Left renal pelvis (tissue), 4 donors: ENCODE data around the gene PCOLCE2. TPM values are rescaled to one million over a fixed set of nuclear protein-coding genes. Genes with fewer than 3 reads are reported as not detected.
A peak's percentile ranks its signal among the peaks of the same experiment; 100 is the strongest.

ENCODE experiments used
- DNase-seq, 4 donors: peaks; one replicate each; pipeline ENCODE4 v3.0.0-alpha.2; 2013; ENCODE audit warnings: low read depth in 4 of 4, low spot score in 3 of 4
- polyA plus RNA-seq, 4 donors: library from polyadenylated mRNA; unstranded; fragments of 120-200 nt; gene quantifications; one replicate each; pipeline ENCODE4 v1.2.1, GENCODE V29; 2013; ENCODE audit not compliant: insufficient read length in 4 of 4

PCOLCE2 gene
- polyA plus RNA-seq, 4 donors = 3.6 to 68.7 (median 8.5) TPM

GRCh38 chr3:142866841-142867631 is 21.8 kb downstream of the PCOLCE2 start:
- peak in 1 of 4 donors; percentile 24 for DNase-seq

GRCh38 chr3:142863930-142864920 is 24.7 kb downstream of the PCOLCE2 start:
- no peak for DNase-seq

DNA sequence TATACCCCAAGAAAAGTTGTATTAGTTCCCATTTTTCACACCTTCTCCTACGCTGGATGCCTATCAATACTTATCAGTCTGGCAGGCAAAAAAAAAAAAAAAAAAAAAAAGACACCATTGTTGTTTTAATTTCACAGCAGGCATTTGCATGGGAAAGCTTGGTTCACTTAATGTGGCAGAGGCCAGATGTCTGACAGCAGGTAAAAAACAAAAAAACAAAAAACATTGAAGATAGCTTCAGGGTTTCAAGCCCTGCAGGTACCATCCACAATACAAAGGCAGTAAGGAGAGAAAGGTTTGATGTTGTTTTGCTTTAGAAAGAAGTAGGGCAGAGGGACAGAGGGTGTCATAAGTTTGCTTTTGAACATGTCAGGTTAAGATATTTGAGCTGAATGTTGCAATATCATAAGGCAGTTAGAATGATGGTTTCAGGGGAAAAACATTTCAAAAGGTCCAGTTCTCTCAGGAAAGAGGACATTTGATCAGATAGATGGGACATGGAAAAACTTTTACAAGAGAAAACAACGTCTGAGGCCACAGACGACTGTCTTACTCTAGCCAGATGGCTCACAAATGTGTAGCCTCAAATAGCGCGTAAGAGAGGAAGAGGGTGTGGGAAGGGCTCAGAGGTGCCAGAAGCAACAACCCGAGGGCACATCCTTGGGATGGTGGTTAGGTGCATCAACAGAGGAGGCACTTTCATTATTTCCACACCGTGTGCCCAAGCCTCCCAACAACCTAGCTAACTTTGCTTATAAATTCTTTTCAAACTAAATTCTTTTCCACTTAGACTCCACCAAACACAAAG is 25.7 kb downstream of the PCOLCE2 start:
- no peak for DNase-seq

DNA sequence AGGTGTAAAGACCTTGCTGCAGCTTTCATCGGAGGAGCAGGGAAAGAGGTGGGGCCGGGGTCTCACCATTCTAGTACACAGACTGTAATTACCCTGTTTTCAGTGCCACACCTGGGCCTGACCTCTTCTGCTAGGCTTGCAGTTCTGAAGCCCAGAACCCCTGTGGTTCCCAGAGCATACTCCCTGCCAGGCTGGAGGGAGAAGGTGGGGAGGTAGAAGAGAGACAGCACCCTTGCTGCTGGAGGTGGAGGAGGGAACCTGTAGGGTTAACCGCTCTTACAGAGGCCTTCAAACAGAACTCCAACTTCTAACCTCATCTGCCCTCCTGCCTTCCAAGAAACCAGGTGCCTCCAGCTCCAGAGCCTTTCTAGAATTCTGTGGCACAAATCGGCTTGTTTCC is 27.0 kb downstream of the PCOLCE2 start:
- DNase-seq = no peak

- no peak for DNase-seq
Observed at GRCh38 chr3:142858043-142858442, 30.8 kb downstream of the PCOLCE2 start.

DNA sequence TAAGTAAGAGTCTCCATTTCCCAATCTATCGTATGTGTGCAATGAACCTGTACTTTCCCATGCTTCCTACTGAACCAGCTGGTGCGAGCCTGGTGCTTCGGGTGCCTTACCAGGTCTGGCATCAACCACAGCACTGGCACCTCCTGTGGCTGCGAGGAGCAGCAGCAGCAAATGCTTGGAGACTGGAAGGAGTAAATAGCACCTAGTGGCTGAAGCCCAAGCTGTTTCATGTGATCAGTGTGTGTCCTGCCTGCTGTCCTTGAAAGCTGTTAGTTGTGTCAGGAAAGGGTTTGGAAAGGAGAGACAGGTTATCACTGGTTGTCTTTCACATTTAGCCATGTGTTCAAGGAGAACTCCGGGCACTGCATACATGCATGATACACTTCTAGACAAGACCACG is 31.8 kb downstream of the PCOLCE2 start:
- no peak for DNase-seq

- peak; percentile 20 to 52 (median 36) for DNase-seq
Observed at GRCh38 chr3:142853270-142854168, 35.4 kb downstream of the PCOLCE2 start.

DNA sequence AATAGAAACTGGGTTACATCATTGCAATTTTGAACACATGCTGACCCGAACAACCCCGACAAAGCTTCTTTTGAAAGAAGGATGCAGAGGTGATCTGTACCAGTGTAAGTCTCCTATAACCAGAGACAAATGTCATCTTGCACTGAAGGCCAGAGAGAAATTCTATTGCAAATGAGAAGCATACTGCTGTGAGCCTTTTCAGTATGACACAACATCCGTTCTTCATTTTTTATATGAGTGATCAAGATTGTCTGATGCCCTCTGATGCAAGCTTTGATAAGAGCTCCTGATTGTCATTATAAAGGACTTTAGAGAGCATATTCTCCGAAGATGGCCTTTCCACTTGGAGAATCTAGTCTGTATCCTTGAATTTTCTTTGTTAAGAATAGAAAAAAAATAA is 36.9 kb downstream of the PCOLCE2 start:
- DNase-seq = no peak

- no peak for DNase-seq
Observed at GRCh38 chr3:142850395-142851023, 38.4 kb downstream of the PCOLCE2 start.

DNA sequence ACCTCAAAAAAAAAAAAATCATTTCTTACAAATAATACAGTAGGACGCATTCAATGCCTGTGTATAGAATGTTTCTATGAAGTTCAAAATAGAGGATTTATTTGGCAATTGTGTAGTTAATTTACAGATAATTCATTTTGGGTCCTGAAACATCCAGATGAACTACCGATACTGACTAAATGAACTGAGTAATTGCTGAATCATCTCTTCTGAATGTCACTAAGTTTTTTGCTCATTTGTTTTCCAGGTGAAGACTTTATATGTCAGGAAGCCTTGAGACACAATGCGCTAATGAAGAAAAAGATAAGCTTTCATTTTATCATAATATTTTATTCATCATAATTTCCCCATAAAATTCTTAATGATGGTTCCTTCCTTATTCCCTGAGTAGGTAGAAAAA is 39.7 kb downstream of the PCOLCE2 start:
- no peak for DNase-seq

DNA sequence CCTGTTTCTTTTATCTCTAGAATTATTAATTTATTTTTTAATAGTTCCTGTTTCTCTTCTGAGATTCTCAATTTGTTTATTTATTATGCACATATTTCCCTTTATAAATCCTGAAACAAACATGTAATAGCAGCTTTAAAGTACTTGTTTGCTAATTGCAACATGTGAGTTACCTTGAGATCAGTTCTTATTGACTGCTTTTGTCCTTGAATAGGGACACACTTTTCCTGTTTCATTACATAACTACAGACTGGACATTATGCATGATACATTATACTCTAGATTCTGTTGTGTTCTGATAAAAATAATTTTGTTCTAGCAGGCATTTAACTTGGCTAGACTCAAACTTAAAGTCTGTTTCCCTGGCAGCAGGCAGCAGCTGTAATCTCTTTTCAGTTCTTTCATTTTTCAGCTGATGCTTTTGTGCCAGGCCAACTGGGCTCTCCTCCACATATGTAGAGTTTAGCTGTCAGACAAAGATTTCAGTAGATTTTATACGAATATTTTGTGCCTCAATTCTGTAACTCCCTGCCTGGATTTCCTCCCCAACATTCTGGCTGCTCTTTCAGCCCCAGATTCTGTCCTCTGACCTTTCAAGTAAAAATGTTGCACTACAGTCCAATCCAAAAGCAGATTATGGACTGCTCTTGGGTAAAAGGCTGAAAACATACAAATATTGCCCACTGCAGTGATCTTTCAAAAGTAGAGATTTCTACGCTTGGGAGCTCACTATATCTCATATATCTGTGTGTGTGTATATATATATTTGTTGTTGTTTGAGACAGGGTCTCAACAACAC is 41.9 kb downstream of the PCOLCE2 start:
- no peak for DNase-seq

DNA sequence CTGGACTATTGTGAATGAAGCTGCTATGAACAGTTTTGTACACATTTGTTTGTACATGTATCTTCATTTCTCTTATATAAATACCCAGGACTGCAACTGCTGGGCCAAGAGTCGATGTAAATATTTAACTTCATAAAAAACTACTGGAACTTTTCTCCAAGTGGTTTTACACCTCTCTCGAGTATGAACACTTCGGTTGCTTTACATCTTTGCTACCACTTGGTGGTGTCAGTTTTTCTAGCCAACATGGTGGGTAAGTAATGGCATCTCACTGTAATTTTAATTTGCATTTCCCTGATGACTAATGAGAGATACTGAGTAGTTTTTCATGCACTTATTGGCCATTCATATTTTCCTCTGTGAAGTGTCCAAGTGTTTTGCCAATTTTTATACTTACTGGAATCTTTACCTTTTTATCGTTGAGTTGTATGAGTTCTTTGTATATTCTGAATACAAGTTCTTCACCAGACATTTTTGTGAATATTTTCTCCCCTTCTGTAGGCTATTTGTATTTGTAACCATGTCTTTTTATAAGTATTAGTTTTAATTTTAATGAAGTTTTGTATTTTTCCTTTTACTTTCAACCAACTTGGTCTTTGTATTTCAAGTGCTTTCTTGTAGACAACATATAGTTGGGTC is 44.4 kb downstream of the PCOLCE2 start:
- DNase-seq = no peak

- no peak for DNase-seq
Observed at GRCh38 chr3:142839831-142840230, 49.1 kb downstream of the PCOLCE2 start.

- no peak for DNase-seq
Observed at GRCh38 chr3:142837526-142837925, 51.4 kb downstream of the PCOLCE2 start.

DNA sequence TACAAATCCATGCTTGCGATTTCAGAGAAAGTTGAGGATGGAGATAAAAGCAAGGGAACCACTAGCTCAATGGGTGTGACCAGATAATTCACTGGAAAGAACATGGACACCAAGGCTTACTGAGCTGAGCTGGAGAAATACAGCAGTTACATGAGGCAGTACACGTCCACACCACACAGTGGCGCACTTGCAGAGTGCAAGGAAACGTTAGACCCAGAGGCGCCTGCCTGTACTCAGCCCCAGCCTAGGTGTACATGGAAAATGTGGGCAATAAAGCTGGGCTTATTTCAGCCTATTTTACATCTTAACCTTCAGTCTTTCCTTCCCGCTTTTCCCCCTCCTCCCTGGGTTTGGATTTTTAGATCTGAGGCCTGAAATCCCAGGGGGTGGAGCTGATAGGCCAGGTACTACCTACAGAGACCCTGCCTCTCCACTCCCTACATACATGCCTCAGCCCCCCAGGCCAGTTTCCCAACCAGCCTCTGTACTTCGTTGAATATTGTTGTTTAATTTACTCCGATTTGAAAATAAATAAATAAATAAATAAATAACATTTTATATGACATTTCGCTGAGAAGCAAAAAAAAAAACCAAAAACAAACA is 60.1 kb downstream of the PCOLCE2 start:
- peak; percentile 39 to 63 (median 58) for DNase-seq

DNA sequence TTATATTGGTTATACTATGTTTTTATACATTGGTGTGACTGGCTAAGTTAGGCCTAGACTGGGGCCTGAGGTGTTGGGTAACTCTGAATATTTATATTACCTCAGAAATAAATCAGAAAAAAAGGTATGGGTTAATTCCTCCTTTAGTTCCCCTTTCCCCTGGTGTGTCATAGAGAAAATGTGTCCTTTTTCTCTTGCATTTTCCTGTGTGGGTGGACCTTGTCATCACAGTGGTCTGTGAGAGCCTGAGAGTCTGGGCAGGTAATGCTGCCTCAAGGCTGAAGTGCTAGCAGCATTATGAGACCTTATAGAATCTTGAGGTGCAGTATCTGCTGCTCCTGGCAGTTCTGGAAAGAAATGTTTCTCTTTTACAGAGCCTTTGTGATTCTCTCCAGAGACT is 69.7 kb downstream of the PCOLCE2 start:
- no peak for DNase-seq

GRCh38 chr3:142818651-142819050 is 70.2 kb downstream of the PCOLCE2 start:
- DNase-seq = no peak

- DNase-seq = no peak
Observed at GRCh38 chr3:142817897-142818296, 71.0 kb downstream of the PCOLCE2 start.
